ENCODE measurements around the gene ATP13A5.

ATP13A5 gene

GRCh38 chr3:193237030-193237429 is 141.5 kb downstream of the ATP13A5 start (continued):
- TF ChIP-seq, protein P1, sequence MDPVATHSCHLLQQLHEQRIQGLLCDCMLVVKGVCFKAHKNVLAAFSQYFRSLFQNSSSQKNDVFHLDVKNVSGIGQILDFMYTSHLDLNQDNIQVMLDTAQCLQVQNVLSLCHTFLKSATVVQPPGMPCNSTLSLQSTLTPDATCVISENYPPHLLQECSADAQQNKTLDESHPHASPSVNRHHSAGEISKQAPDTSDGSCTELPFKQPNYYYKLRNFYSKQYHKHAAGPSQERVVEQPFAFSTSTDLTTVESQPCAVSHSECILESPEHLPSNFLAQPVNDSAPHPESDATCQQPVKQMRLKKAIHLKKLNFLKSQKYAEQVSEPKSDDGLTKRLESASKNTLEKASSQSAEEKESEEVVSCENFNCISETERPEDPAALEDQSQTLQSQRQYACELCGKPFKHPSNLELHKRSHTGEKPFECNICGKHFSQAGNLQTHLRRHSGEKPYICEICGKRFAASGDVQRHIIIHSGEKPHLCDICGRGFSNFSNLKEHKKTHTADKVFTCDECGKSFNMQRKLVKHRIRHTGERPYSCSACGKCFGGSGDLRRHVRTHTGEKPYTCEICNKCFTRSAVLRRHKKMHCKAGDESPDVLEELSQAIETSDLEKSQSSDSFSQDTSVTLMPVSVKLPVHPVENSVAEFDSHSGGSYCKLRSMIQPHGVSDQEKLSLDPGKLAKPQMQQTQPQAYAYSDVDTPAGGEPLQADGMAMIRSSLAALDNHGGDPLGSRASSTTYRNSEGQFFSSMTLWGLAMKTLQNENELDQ (tag by site-specific recombination; IDR thresholded peaks at IDR 0.05; ENCODE audit: low read depth) = no peak

GRCh38 chr3:193236599-193236998 is 142.0 kb downstream of the ATP13A5 start:
- Histone ChIP-seq H3K9me3 (ENCODE audit: control insufficient read depth, insufficient read depth, low read depth, low read length) (no peaks in the 10 kb centered on the region), H3K4me3 (ENCODE audit: low read depth, low read length) (no peak overlapping the region), H3K4me1 (ENCODE audit: control insufficient read depth, insufficient read depth, low read length) (no peaks in the 10 kb centered on the region), H3K27ac (ENCODE audit: extremely low read depth, low read depth, low read length) (no peak overlapping the region), H3K36me3 (ENCODE audit: control insufficient read depth in 2 of 2, insufficient read depth in 1 of 2, low read length in 2 of 2) (no peaks in the 10 kb centered on the region)
- ChIA-PET CTCF (no interaction called here), POLR2A (no interaction called here)
- no peak for TF ChIP-seq ZNF488 (tag by site-specific recombination; IDR thresholded peaks at IDR 0.05)
- no peak for TF ChIP-seq ZNF629 (tag by site-specific recombination; IDR thresholded peaks at IDR 0.05)
- TF ChIP-seq, protein P2, sequence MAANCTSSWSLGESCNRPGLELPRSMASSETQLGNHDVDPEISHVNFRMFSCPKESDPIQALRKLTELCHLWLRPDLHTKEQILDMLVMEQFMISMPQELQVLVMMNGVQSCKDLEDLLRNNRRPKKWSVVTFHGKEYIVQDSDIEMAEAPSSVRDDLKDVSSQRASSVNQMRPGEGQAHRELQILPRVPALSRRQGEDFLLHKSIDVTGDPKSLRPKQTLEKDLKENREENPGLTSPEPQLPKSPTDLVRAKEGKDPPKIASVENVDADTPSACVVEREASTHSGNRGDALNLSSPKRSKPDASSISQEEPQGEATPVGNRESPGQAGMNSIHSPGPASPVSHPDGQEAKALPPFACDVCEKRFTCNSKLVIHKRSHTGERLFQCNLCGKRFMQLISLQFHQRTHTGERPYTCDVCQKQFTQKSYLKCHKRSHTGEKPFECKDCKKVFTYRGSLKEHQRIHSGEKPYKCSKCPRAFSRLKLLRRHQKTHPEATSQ (tag by site-specific recombination; IDR thresholded peaks at IDR 0.05) = no peak
- TF ChIP-seq ZNF311 (tag by site-specific recombination; IDR thresholded peaks at IDR 0.05; ENCODE audit: borderline replicate concordance) = no peak
- TF ChIP-seq ZNF274 (IDR thresholded peaks at IDR 0.05; ENCODE audit: low read length) = no peak
- no peak for TF ChIP-seq ZNF274 (tag by site-specific recombination; IDR thresholded peaks at IDR 0.05; ENCODE audit: borderline replicate concordance)
- TF ChIP-seq ZFP69B (tag by site-specific recombination; IDR thresholded peaks at IDR 0.05) = no peak
- TF ChIP-seq, protein P3, sequence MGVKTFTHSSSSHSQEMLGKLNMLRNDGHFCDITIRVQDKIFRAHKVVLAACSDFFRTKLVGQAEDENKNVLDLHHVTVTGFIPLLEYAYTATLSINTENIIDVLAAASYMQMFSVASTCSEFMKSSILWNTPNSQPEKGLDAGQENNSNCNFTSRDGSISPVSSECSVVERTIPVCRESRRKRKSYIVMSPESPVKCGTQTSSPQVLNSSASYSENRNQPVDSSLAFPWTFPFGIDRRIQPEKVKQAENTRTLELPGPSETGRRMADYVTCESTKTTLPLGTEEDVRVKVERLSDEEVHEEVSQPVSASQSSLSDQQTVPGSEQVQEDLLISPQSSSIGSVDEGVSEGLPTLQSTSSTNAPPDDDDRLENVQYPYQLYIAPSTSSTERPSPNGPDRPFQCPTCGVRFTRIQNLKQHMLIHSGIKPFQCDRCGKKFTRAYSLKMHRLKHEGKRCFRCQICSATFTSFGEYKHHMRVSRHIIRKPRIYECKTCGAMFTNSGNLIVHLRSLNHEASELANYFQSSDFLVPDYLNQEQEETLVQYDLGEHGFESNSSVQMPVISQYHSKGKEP (tag by site-specific recombination; IDR thresholded peaks at IDR 0.05) = no peak
- no peak for TF ChIP-seq ZNF394 (tag by site-specific recombination; IDR thresholded peaks at IDR 0.05; ENCODE audit: borderline replicate concordance)
- no peak for TF ChIP-seq REPIN1 (tag by site-specific recombination; IDR thresholded peaks at IDR 0.05; ENCODE audit: low read depth)
- TF ChIP-seq, protein P4, sequence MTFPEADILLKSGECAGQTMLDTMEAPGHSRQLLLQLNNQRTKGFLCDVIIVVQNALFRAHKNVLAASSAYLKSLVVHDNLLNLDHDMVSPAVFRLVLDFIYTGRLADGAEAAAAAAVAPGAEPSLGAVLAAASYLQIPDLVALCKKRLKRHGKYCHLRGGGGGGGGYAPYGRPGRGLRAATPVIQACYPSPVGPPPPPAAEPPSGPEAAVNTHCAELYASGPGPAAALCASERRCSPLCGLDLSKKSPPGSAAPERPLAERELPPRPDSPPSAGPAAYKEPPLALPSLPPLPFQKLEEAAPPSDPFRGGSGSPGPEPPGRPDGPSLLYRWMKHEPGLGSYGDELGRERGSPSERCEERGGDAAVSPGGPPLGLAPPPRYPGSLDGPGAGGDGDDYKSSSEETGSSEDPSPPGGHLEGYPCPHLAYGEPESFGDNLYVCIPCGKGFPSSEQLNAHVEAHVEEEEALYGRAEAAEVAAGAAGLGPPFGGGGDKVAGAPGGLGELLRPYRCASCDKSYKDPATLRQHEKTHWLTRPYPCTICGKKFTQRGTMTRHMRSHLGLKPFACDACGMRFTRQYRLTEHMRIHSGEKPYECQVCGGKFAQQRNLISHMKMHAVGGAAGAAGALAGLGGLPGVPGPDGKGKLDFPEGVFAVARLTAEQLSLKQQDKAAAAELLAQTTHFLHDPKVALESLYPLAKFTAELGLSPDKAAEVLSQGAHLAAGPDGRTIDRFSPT (tag by site-specific recombination; IDR thresholded peaks at IDR 0.05) = no peak

DNA sequence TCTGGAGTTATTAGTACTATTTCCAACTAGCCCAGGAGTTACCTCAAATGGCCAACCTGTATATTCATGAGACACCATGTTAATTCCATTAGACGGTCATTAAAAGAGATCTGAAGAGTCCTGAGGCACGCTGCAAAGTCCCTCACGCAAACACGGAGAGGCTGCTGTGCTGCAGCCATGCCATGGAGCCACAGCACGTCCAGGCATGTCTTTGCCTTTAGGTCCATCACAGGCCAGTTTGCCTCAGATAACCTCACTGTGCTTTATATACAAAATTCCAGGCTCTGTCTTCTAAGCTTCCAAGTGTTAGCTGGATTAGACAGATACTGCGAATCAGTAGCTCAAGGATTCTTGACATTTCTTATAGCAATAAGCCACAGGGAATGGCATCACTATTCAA is 147.4 kb downstream of the ATP13A5 start:
- no peaks in the 10 kb centered on the region for H3K36me3 ChIP-seq (ENCODE audit: control insufficient read depth in 2 of 2, insufficient read depth in 1 of 2, low read length in 2 of 2)
- TF ChIP-seq TRIM28 (IDR thresholded peaks at IDR 0.05; ENCODE audit: borderline replicate concordance, low read length) (0 out of 2 replicates have a peak, but pooled peaks have one; percentile 38), ZEB2 (tag by site-specific recombination; IDR thresholded peaks at IDR 0.05) (no peak), ZNF148 (tag by site-specific recombination; IDR thresholded peaks at IDR 0.05; ENCODE audit: borderline replicate concordance) (no peak), ZNF777 (tag by site-specific recombination; IDR thresholded peaks at IDR 0.05; ENCODE audit: borderline replicate concordance) (no peak), ZNF157 (tag by site-specific recombination; IDR thresholded peaks at IDR 0.05) (no peak)
- TF ChIP-seq, protein P5, sequence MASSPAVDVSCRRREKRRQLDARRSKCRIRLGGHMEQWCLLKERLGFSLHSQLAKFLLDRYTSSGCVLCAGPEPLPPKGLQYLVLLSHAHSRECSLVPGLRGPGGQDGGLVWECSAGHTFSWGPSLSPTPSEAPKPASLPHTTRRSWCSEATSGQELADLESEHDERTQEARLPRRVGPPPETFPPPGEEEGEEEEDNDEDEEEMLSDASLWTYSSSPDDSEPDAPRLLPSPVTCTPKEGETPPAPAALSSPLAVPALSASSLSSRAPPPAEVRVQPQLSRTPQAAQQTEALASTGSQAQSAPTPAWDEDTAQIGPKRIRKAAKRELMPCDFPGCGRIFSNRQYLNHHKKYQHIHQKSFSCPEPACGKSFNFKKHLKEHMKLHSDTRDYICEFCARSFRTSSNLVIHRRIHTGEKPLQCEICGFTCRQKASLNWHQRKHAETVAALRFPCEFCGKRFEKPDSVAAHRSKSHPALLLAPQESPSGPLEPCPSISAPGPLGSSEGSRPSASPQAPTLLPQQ (tag by site-specific recombination; IDR thresholded peaks at IDR 0.05) = no peak

More for the DNA sequence above, 147.4 kb downstream of the ATP13A5 start:
- Histone ChIP-seq H3K27ac (ENCODE audit: extremely low read depth, low read depth, low read length) (no peak overlapping the region), H3K4me1 (ENCODE audit: control insufficient read depth, insufficient read depth, low read length) (no peaks in the 10 kb centered on the region), H3K4me3 (ENCODE audit: low read depth, low read length) (no peak overlapping the region), H3K9me3 (ENCODE audit: control insufficient read depth, insufficient read depth, low read depth, low read length) (no peaks in the 10 kb centered on the region)
- ChIA-PET POLR2A (no interaction called here), CTCF (no interaction called here)

Measured in HEK293 (cell line).